ENCODE data around the gene PPP1R36.

PPP1R36 gene

DNA sequence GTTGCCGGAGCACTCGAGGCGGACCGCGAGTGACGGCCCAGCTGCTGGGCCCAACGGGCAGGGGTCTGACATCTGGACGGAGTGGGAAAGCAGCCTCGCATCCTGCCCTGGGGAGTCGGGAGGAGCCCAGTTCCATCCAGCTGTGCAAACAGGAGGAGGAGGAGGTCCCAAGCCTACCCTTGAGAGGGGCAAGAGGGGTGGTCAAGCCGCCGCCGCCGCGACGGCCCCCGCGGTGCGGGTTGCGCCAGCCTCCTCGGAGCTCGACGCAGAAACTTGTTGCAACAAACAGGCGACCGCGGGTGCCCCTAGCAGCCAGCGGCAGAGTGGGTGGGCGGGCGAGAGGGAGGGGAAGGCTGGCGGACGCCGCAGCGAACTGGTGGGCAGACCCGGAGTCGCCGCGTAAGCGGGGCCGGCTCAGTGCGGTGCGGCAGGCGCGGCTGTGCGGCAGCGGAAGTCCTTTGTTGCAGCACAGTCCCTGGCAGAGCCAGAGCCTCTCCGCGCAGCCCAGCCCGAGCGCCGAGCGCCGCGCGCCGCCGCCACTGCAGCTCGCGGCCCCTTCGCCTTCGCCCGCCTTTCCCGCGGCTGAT, 45.4 kb upstream of the PPP1R36 start, which contains the start of gene ZBTB1:
Gene ZBTB1 (plus strand): TSS at position 461 of the 587 bp plus-strand sequence. CDS start 16,735 bp downstream, outside the sequence.
- H3K4me2 ChIP-seq (ENCODE audit: low read depth, low read length): peak within 1 kb of the TSS; percentile 74
- H3F3A ChIP-seq (ENCODE audit: insufficient read depth, low read length): peaks cover 38% of the 10 kb centered on the region
- H3K4me1 ChIP-seq (ENCODE audit: low read length): peaks cover 7% of the 10 kb centered on the region
- TF ChIP-seq, protein P1, sequence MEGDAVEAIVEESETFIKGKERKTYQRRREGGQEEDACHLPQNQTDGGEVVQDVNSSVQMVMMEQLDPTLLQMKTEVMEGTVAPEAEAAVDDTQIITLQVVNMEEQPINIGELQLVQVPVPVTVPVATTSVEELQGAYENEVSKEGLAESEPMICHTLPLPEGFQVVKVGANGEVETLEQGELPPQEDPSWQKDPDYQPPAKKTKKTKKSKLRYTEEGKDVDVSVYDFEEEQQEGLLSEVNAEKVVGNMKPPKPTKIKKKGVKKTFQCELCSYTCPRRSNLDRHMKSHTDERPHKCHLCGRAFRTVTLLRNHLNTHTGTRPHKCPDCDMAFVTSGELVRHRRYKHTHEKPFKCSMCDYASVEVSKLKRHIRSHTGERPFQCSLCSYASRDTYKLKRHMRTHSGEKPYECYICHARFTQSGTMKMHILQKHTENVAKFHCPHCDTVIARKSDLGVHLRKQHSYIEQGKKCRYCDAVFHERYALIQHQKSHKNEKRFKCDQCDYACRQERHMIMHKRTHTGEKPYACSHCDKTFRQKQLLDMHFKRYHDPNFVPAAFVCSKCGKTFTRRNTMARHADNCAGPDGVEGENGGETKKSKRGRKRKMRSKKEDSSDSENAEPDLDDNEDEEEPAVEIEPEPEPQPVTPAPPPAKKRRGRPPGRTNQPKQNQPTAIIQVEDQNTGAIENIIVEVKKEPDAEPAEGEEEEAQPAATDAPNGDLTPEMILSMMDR (IDR thresholded peaks at IDR 0.05; ENCODE audit: low read length): no peak
- TF ChIP-seq EZH2 (optimal IDR thresholded peaks at IDR 0.05; ENCODE audit: low read depth, low read length): no peak
- no peak for TF ChIP-seq EZH2phosphoT487 (IDR thresholded peaks at IDR 0.05; ENCODE audit: low read length)
- H3K27ac ChIP-seq (ENCODE audit: low read length): peak within 1 kb of the TSS; percentile 100
- peak; percentile 62 for DNase-seq
- no peaks in the 10 kb centered on the region for H3K9me2 ChIP-seq (replicated peaks; ENCODE audit: insufficient read depth, low read length)
- H3K9ac ChIP-seq (ENCODE audit: low read length): peak within 1 kb of the TSS; percentile 99
- no peaks in the 10 kb centered on the region for H3K27me3 ChIP-seq (replicated peaks; ENCODE audit: insufficient read depth, low read length)
- no peaks in the 10 kb centered on the region for H3K9me3 ChIP-seq (replicated peaks; ENCODE audit: insufficient read depth, low read length)
- no peak within 1 kb of the TSS for H2AFZ ChIP-seq (ENCODE audit: low read length)
- H3K79me2 ChIP-seq (ENCODE audit: low read length): peaks cover 82% of the 10 kb centered on the region
- no peaks in the 10 kb centered on the region for H4K20me1 ChIP-seq (ENCODE audit: insufficient read depth, low read length)
- H3K36me3 ChIP-seq (replicated peaks; ENCODE audit: insufficient read depth, low read length): no peaks in the 10 kb centered on the region
- H3K4me3 ChIP-seq (ENCODE audit: low read length): peak within 1 kb of the TSS; percentile 78

DNA sequence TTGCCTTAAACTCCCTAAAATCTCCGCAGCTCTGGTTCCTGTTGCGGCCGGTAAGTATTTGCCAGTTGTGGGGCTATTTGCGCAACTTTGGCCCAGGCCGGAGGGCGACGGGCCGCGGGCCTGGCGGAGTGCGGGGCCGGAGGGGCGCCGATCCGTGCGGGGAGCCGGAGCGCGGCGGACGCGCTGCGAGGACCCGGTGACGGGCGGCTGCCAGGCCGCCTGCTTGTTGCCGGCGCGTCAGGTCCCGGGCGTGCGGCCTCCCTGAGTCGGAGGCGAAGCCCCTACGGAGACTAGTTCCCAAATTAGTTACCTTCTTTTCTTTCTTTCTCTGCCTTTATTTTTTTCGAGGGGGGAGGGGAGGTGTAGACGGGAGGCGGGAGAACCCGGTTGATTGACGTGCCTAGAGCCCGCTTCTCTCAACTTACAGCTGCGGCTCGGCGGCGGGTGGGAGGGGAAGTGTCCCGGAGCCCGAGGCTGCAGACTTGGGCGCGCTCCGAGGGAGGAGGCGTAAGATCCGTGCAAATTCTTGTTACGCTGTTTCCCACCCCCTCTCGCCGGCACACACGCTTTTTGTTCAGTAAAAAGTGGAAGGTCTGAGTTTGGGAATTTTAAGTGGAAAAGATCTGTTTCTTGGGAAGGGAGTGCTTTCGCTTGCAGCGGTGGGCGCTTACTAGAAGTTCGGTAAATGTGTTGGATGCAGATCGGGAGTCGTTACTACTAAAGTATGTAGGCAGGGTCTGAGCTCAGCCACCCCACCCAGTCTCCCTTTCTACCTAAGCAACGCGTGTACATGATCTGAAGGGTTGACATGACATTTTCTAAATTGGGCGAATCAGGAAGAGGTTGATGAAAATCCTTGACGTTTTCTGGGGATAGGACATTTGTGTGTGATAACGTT, 44.6 kb upstream of the PPP1R36 start:
- Histone ChIP-seq H3F3A (ENCODE audit: insufficient read depth, low read length) (peaks cover 38% of the 10 kb centered on the region), H3K36me3 (replicated peaks; ENCODE audit: insufficient read depth, low read length) (no peaks in the 10 kb centered on the region), H4K20me1 (ENCODE audit: insufficient read depth, low read length) (no peaks in the 10 kb centered on the region), H3K27ac (ENCODE audit: low read length) (peak overlapping the region; percentile 100), H3K9me3 (replicated peaks; ENCODE audit: insufficient read depth, low read length) (no peaks in the 10 kb centered on the region), H3K27me3 (replicated peaks; ENCODE audit: insufficient read depth, low read length) (no peaks in the 10 kb centered on the region), H3K4me1 (ENCODE audit: low read length) (peaks cover 8% of the 10 kb centered on the region), H3K79me2 (ENCODE audit: low read length) (peaks cover 81% of the 10 kb centered on the region), H3K9me2 (replicated peaks; ENCODE audit: insufficient read depth, low read length) (no peaks in the 10 kb centered on the region), H3K9ac (ENCODE audit: low read length) (peak overlapping the region; percentile 99), H2AFZ (ENCODE audit: low read length) (no peak overlapping the region), H3K4me3 (ENCODE audit: low read length) (peak overlapping the region; percentile 78), H3K4me2 (ENCODE audit: low read depth, low read length) (peak overlapping the region; percentile 74)
- TF ChIP-seq EZH2 (optimal IDR thresholded peaks at IDR 0.05; ENCODE audit: low read depth, low read length): no peak
- no peak for TF ChIP-seq EZH2phosphoT487 (IDR thresholded peaks at IDR 0.05; ENCODE audit: low read length)
- TF ChIP-seq, protein P1 (IDR thresholded peaks at IDR 0.05; ENCODE audit: low read length): no peak
- DNase-seq: peak; percentile 81

DNA sequence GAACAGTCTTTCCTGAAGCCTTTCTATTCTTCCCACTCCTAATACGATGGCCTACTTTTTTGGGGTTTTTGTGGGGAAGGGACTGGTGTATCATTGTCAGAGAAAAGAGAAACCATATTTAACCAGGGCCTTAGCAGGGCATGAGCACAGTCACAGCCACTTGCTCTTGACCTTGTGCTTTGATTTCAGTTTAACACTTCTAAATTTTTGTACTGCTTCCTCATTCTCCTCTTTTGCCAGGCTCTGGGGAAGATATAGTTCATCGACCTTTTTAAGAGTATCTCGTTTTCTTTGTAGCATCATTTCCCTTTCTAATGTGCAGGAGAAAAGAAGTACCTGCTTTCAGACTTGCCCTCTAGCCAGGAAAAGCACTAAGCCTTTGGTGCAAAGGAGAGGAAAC, 43.0 kb upstream of the PPP1R36 start:
- Histone ChIP-seq H3K27ac (ENCODE audit: low read length) (peak overlapping the region; percentile 100; the same call in 1 of the 2 replicates), H3K4me2 (ENCODE audit: low read depth, low read length) (peak overlapping the region; percentile 91)
- no peak for TF ChIP-seq EZH2 (optimal IDR thresholded peaks at IDR 0.05; ENCODE audit: low read depth, low read length)
- TF ChIP-seq EZH2phosphoT487 (IDR thresholded peaks at IDR 0.05; ENCODE audit: low read length): no peak
- TF ChIP-seq, protein P1 (IDR thresholded peaks at IDR 0.05; ENCODE audit: low read length): no peak

More for the DNA sequence above, 43.0 kb upstream of the PPP1R36 start:
- DNase-seq: no peak
- Histone ChIP-seq H3K9me3 (replicated peaks; ENCODE audit: insufficient read depth, low read length) (no peaks in the 10 kb centered on the region), H3K36me3 (replicated peaks; ENCODE audit: insufficient read depth, low read length) (no peaks in the 10 kb centered on the region), H3K79me2 (ENCODE audit: low read length) (peaks cover 81% of the 10 kb centered on the region), H4K20me1 (ENCODE audit: insufficient read depth, low read length) (peaks cover 6% of the 10 kb centered on the region; the same call in 1 of the 2 replicates), H3F3A (ENCODE audit: insufficient read depth, low read length) (peaks cover 35% of the 10 kb centered on the region), H3K27me3 (replicated peaks; ENCODE audit: insufficient read depth, low read length) (no peaks in the 10 kb centered on the region), H2AFZ (ENCODE audit: low read length) (no peak overlapping the region), H3K4me1 (ENCODE audit: low read length) (peaks cover 22% of the 10 kb centered on the region), H3K9me2 (replicated peaks; ENCODE audit: insufficient read depth, low read length) (no peaks in the 10 kb centered on the region), H3K4me3 (ENCODE audit: low read length) (peak overlapping the region; percentile 63), H3K9ac (ENCODE audit: low read length) (peak overlapping the region; percentile 59; the same call in 1 of the 2 replicates)
